NT2/D1 (cell line): ENCODE measurements around the gene GPR132.

Experiments
- DNase-seq: peaks from one replicate; pipeline ENCODE4 v3.0.0-alpha.2; 2011; ENCODE audit warnings: low read depth, low spot score
- H3K27me3 ChIP-seq: 2 replicates; pipeline ENCODE4 v1.6.0; 2011; ENCODE audit warnings: mild to moderate bottlenecking; ENCODE audit not compliant: insufficient read length, insufficient read depth
- H3K36me3 ChIP-seq: 2 replicates; pipeline ENCODE4 v1.6.1; 2011; ENCODE audit warnings: mild to moderate bottlenecking, low read length, mixed read lengths; ENCODE audit not compliant: insufficient read depth, insufficient read length
- H3K4me1 ChIP-seq: 2 replicates; pipeline ENCODE4 v1.5.1; 2011; ENCODE audit not compliant: insufficient read depth, insufficient read length
- H3K4me3 ChIP-seq: 2 replicates; pipeline ENCODE4 v1.5.1; 2011; ENCODE audit warnings: low read depth; ENCODE audit not compliant: insufficient read length
- H3K9ac ChIP-seq: 2 replicates; pipeline ENCODE4 v1.6.0; 2011; ENCODE audit warnings: low read depth; ENCODE audit not compliant: insufficient read length
- H3K9me3 ChIP-seq: 2 replicates; pipeline ENCODE4 v1.5.1; 2011; ENCODE audit warnings: mild to moderate bottlenecking, low read length; ENCODE audit not compliant: insufficient read depth
- SUZ12 ChIP-seq: IDR thresholded peaks from 2 replicates; pipeline ENCODE4 v1.6.1; 2011; ENCODE audit not compliant: insufficient read length, insufficient read depth; ENCODE audit errors: extremely low read depth
- YY1 ChIP-seq: IDR thresholded peaks from 2 replicates; pipeline ENCODE4 v1.6.1; 2011; ENCODE audit not compliant: insufficient read length, insufficient read depth
- ZNF274 ChIP-seq: IDR thresholded peaks from 2 replicates; pipeline ENCODE4 v1.6.1; 2011; ENCODE audit warnings: mild to moderate bottlenecking, low read depth, low read length

Gene GPR132

DNA sequence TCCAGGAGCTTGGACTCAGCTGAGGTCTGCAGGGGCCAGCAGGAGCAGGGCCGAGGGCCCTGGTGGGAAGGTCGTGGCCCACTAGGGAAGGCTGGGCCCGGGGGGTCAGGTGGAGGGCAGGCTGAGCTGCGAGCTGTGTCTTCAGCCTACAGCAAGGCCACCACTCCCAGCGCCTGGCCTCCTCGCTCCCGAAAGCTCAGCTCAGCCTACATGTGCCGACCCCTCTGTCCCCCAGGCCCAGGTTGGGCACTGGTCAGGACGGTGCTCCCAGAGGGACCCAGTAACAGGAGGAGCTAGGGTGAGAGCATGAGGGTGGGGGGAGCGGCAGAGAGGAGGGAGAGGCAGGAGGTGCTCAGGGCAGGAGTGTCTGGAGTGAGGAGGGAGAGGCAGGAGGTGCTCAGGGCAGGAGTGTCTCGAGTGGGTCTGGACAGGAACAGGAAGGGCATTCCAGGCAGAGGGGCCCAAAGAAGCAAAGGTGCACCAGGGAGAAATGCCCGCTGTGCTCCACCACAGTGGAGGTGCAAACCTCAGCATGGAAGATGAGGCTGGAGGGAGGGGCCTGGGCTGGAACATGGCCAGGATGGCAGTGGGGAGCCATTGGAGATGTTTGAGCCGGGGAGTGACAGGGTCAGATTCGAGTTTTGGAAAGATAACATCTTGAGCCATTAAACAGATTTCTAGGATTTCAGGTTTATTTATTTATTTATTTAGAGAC is 29.1 kb upstream of the GPR132 start:
- H3K36me3 ChIP-seq = no peaks in the 10 kb centered on the region
- H3K27me3 ChIP-seq = peaks cover 7% of the 10 kb centered on the region
- peak overlapping the region; percentile 54 for H3K9ac ChIP-seq
- peak overlapping the region; percentile 23 for H3K4me3 ChIP-seq
- H3K4me1 ChIP-seq = peaks cover 26% of the 10 kb centered on the region
- peaks cover 2% of the 10 kb centered on the region; the same call in 1 of the 2 replicates for H3K9me3 ChIP-seq
- DNase-seq = no peak
- no peak for TF ChIP-seq YY1
- TF ChIP-seq ZNF274 = no peak
- no peak for TF ChIP-seq SUZ12

DNA sequence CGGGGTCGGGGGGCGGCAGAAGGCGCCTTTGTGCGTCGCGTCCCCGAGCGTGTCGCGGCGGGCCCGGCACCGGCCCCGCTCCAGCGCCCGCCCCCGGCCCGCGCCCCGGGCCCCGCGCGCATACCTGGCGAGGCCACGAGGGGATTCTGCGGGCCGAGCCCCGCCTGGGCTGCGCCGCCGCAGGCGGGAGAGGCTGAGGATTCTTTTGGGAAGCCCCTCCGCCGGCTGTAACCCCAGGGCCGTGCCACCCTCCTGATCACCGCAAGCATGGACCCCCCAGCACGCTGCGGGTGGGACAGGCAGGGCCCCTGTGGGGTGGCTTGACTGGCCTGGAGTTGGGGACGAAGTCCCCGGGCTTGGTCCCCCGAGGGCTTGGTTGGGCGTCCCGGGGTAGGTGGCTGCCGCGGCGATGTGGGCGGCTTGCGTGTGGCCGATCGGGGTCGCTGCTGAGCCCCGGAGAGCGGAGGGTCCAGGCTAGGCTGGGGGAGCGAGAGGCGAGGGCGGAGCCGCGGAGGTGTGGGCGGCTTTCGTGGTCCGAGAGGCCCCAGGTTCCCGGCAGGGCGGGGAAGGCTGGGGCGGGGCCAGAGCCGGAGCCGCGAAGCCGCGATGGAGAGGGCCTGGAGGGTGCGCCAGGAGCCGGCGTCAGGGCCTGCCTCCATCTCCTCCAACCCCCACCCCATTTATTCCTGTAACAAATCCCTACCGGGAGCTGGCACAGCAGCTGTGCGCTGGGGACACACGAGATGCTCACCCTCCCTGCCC is 28.4 kb upstream of the GPR132 start:
- Histone ChIP-seq H3K36me3 (no peaks in the 10 kb centered on the region), H3K9me3 (no peaks in the 10 kb centered on the region; the same call in 1 of the 2 replicates), H3K9ac (peak overlapping the region; percentile 76), H3K4me1 (peaks cover 30% of the 10 kb centered on the region), H3K27me3 (peaks cover 10% of the 10 kb centered on the region), H3K4me3 (peak overlapping the region; percentile 42)
- peak; percentile 79 for DNase-seq
- TF ChIP-seq YY1 (no peak), SUZ12 (no peak), ZNF274 (no peak)

DNA sequence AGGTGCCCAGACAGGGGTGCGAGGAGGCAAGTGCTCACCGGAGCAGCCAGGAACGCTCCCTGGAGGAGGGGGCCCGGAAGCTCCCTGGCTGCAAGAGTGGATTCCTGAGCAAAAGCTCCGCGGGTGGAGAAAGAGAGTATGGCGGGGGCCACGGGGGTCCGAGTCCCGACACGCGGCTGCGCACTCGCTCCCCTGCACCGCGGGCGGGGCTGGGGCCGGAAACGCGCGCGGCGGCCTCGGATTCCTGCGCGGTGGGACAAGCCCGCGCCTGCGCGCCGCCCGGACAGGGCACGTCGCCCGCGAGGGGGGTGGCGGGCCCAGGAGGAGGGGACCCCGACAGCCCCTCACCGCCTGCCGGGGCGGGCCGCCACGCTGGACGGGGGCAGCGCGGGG is 27.8 kb upstream of the GPR132 start:
- TF ChIP-seq SUZ12 = no peak
- no peak for TF ChIP-seq ZNF274
- no peak for TF ChIP-seq YY1
- peaks cover 11% of the 10 kb centered on the region for H3K27me3 ChIP-seq
- H3K36me3 ChIP-seq = no peaks in the 10 kb centered on the region
- no peak for DNase-seq
- H3K4me1 ChIP-seq = peaks cover 33% of the 10 kb centered on the region
- no peaks in the 10 kb centered on the region; the same call in 1 of the 2 replicates for H3K9me3 ChIP-seq
- H3K9ac ChIP-seq = peak overlapping the region; percentile 76
- H3K4me3 ChIP-seq = peak overlapping the region; percentile 34

DNA sequence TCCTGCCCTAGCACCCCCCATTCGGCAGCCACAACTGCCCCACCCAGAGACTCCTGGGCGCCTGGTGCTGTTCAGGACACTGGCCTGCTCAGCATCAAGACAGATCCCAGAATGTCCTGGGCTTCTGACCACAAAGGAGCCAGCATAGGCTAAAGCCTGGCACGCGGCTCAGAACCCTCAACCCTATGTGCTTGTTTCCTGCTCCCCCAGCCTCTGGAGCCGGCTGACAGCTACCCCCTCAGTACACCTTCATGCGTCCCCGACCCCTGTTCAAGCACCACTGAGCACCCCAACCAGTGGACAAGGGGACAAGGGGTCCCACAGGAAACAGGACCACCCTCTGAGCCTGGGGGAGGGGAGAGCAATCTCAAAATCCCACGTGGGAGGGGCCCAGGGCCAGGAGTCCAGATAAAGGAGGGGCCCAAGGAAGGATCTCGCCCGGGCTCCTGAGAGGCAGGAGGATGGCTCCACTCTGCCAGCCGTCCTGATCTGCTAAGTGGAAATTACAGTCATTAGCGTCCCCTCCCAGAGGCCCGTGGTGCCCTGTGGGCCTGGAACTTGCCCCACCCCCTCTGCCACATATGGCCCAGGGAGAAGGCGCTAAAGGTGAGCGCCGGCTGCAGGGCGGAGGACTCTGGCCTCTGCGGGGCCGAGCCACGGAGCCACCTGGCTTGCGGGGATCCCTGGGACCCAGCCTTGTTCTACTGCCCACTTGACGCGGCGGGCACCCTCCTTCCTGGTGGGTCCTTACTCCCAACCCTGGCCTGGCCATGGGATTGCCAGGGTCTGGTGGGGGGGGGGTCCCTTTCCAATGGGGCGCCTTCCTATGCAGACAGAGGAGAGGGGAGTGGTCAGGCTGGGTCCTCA is 27.2 kb upstream of the GPR132 start:
- Histone ChIP-seq H3K9me3 (no peaks in the 10 kb centered on the region; the same call in 1 of the 2 replicates), H3K27me3 (peaks cover 11% of the 10 kb centered on the region), H3K36me3 (no peaks in the 10 kb centered on the region), H3K4me3 (peak overlapping the region; percentile 34), H3K4me1 (peaks cover 33% of the 10 kb centered on the region), H3K9ac (peak overlapping the region; percentile 76)
- no peak for DNase-seq
- TF ChIP-seq ZNF274 (no peak), YY1 (no peak), SUZ12 (no peak)

DNA sequence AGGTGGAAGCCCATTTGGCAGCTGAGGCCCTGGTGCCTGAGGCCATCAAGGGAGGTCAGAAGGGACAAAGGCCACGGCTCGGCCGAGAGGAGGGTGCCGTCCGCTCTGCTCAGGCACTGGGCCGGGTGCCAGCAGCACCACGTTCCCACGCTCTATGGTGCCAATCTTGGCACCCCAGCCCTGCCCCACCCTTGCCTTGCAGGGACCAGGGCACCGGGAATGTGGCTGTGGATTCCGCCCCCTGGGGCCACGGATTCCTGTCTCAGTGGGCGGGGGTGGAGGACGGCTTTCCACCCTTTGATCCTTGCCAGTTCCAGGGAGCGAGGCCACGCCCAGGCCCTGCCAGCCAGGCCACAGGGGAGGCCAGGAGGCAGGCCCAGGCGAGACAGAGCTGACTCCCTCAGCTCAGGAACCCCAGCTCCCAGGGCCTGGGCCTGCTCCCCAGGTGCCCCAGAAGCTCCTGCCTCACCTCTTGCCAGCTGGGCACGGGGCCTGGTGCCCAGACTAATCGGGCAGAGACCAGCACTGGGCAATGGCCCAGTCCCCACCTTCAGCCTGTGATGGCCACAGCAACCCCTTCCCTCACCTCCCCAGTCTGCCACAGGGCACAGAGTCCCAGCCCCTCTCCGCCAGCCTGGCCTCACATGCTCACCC is 26.4 kb upstream of the GPR132 start:
- peak overlapping the region; percentile 44 for H3K9ac ChIP-seq
- no peaks in the 10 kb centered on the region for H3K36me3 ChIP-seq
- H3K4me1 ChIP-seq = peaks cover 33% of the 10 kb centered on the region
- H3K27me3 ChIP-seq = peaks cover 11% of the 10 kb centered on the region
- no peaks in the 10 kb centered on the region; the same call in 1 of the 2 replicates for H3K9me3 ChIP-seq
- H3K4me3 ChIP-seq = no peak overlapping the region
- no peak for DNase-seq
- TF ChIP-seq YY1 (no peak), ZNF274 (no peak), SUZ12 (no peak)

DNA sequence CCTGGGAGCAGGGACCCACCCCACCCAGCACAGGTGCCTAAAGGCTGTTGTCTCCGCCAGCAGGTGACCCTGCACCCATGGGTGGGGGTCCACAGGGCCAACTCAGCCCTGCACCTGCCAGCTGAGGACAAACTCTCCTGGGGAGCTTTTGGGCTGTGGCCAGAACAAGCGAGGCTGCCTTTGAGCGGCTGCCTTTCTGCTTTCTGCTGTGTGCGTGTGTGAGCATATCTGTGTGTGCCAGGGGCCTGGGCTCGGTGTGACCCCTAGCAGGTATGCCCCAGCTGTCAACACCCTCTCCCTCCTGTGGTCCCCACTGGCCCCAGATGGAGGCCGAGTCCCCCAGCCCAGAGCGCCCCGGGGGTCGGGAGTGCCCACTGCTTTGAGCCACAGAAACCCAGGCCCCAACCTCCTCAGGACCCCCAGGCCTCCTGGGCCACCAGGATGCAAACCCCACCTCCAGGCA is 25.9 kb upstream of the GPR132 start:
- no peak for TF ChIP-seq YY1
- TF ChIP-seq ZNF274 = no peak
- TF ChIP-seq SUZ12 = no peak
- Histone ChIP-seq H3K9ac (no peak overlapping the region), H3K4me1 (peaks cover 33% of the 10 kb centered on the region), H3K9me3 (no peaks in the 10 kb centered on the region; the same call in 1 of the 2 replicates), H3K4me3 (no peak overlapping the region), H3K27me3 (peaks cover 11% of the 10 kb centered on the region), H3K36me3 (no peaks in the 10 kb centered on the region)
- no peak for DNase-seq
